Endodermal cell (in vitro differentiated cells): ENCODE data around the gene ATP9A. TPM values are rescaled to one million over a fixed set of nuclear protein-coding genes. Genes with fewer than 3 reads are reported as not detected.
A peak's percentile ranks its signal among the peaks of the same experiment; 100 is the strongest.

ENCODE experiments used
- DNase-seq: peaks from one replicate; pipeline ENCODE4 v3.0.0-alpha.2; 2017
- H3K27ac ChIP-seq: 2 replicates; pipeline ENCODE4 v1.5.1; 2013; ENCODE audit warnings: mild to moderate bottlenecking, low read depth, low read length, moderate library complexity
- H3K27me3 ChIP-seq: 2 replicates; pipeline ENCODE4 v1.6.1; 2013; ENCODE audit warnings: mild to moderate bottlenecking, low read length, moderate library complexity; ENCODE audit not compliant: insufficient read depth, control insufficient read depth, poor library complexity, severe bottlenecking
- H3K36me3 ChIP-seq: 2 replicates; pipeline ENCODE4 v1.7.0; 2013; ENCODE audit warnings: mild to moderate bottlenecking, low read length, moderate library complexity; ENCODE audit not compliant: control insufficient read depth, insufficient read depth
- H3K4me1 ChIP-seq: one replicate; pipeline ENCODE4 v1.7.0; 2013; ENCODE audit warnings: low read length; ENCODE audit not compliant: control insufficient read depth, insufficient read depth
- H3K4me3 ChIP-seq: 2 replicates; pipeline ENCODE4 v1.5.1; 2013; ENCODE audit warnings: mild to moderate bottlenecking, low read length, moderate library complexity
- H3K9ac ChIP-seq: 2 replicates; pipeline ENCODE4 v1.6.1; 2013; ENCODE audit warnings: mild to moderate bottlenecking, low read length, moderate library complexity; ENCODE audit not compliant: poor library complexity, severe bottlenecking; ENCODE audit errors: extremely low read depth
- H3K9me3 ChIP-seq: 2 replicates; pipeline ENCODE4 v1.6.1; 2013; ENCODE audit warnings: mild to moderate bottlenecking, low read length, moderate library complexity; ENCODE audit not compliant: control insufficient read depth
- H3K27ac Mint-ChIP-seq: 2 replicates; pipeline ENCODE4 v1.8.0; 2020; ENCODE audit warnings: mixed read lengths
- H3K27me3 Mint-ChIP-seq: 2 replicates; pipeline ENCODE4 v1.8.0; 2021; ENCODE audit warnings: mild to moderate bottlenecking, mixed read lengths; ENCODE audit not compliant: insufficient read depth
- H3K36me3 Mint-ChIP-seq: 2 replicates; pipeline ENCODE4 v1.8.0; 2020; ENCODE audit warnings: low read depth, mixed read lengths
- H3K4me1 Mint-ChIP-seq: 2 replicates; pipeline ENCODE4 v1.8.0; 2020; ENCODE audit warnings: mixed read lengths
- H3K4me3 Mint-ChIP-seq: 2 replicates; pipeline ENCODE4 v1.8.0; 2020; ENCODE audit warnings: mild to moderate bottlenecking, moderate library complexity, mixed read lengths
- H3K9me3 Mint-ChIP-seq: 2 replicates; pipeline ENCODE4 v1.8.0; 2020; ENCODE audit warnings: mild to moderate bottlenecking, mixed read lengths
- WGBS, 2 experiments: methylation state at CpG; one replicate each; pipeline versions ENCODE4 v1.1.5 to v1.1.7; 2013; ENCODE audit warnings: missing lambda C conversion rate in 2 of 2, mixed read lengths in 1 of 2; ENCODE audit not compliant: insufficient coverage in 1 of 2, insufficient read length in 1 of 2; 5-methylcytosine and 5-hydroxymethylcytosine counted together
- total RNA-seq, 2 donors: library from RNA; stranded (reverse); fragmentation: NEBNext Ultra II Directional in 1 of 2; extraction: Animal tissue kit (Norgen Biotek cat#: 25700) in 1 of 2; gene quantifications; 2 replicates in 1 of 2; 3 replicates in 1 of 2; pipeline ENCODE4 v1.2.1, GENCODE V29; 2021
- TF ChIP-seq, protein P1 (sequence below): fragments of 200-600 bp; sonication (generic); conservative IDR thresholded peaks from 2 replicates; pipeline ENCODE4 v1.5.0; 2021; ENCODE audit warnings: antibody characterized with exemption, mild to moderate bottlenecking

Gene ATP9A
- total RNA-seq, 2 donors from 2014 or later: 26.7 to 27.9 TPM

DNA sequence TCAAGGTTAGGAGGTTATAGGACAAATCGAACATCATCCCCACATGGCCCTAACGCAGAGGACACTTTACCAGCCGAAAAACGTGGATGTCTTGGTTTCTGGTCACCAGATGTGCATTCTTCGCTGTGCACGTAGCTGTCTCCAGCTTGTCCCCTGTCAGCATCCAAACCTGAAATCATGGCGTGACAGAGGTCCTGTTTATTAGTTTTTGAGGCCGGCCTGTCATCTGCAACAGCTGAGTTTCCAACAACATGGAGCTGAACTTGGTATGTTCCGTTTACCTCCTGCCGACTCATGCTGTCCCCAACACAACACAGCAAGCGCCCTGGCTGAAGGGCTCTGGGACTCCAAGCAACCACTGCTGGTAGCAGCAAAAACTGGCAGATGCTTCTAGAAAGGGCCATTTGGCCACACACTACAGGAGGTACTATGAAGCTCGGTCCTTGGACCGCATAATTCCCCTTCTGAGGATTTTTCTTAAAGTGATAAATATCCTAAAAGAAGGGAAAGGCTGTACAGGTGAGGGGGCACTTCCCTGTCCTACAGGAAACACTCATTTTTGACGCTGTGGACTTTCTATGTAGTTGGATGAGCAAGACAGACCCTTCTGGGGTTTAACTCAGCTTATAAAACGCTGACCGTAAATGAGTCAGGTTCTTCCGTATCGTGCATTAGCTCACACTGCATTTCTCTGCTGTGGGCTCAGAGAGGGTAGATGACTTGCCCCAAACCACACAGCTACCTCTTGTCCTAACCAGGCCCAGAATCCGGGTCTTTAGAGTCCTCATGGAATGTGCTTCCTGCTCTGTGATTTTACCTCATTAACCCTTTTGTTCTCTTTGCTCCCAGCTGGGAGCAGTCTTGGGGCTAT is 146.0 kb downstream of the ATP9A start:
- H3K36me3 ChIP-seq: peaks cover 10% of the 10 kb centered on the region
- no peaks in the 10 kb centered on the region for H3K27me3 ChIP-seq
- no peak overlapping the region for H3K4me3 ChIP-seq
- Mint-ChIP-seq H3K27ac (peak overlapping the region; percentile 44), H3K4me3 (no peak overlapping the region), H3K36me3 (peaks cover 39% of the 10 kb centered on the region), H3K4me1 (peaks cover 3% of the 10 kb centered on the region), H3K9me3 (no peaks in the 10 kb centered on the region), H3K27me3 (no peaks in the 10 kb centered on the region)
- H3K9ac ChIP-seq: no peak overlapping the region
- H3K9me3 ChIP-seq: no peaks in the 10 kb centered on the region
- no peak for DNase-seq
- H3K27ac ChIP-seq: no peak overlapping the region
- TF ChIP-seq, protein P1, sequence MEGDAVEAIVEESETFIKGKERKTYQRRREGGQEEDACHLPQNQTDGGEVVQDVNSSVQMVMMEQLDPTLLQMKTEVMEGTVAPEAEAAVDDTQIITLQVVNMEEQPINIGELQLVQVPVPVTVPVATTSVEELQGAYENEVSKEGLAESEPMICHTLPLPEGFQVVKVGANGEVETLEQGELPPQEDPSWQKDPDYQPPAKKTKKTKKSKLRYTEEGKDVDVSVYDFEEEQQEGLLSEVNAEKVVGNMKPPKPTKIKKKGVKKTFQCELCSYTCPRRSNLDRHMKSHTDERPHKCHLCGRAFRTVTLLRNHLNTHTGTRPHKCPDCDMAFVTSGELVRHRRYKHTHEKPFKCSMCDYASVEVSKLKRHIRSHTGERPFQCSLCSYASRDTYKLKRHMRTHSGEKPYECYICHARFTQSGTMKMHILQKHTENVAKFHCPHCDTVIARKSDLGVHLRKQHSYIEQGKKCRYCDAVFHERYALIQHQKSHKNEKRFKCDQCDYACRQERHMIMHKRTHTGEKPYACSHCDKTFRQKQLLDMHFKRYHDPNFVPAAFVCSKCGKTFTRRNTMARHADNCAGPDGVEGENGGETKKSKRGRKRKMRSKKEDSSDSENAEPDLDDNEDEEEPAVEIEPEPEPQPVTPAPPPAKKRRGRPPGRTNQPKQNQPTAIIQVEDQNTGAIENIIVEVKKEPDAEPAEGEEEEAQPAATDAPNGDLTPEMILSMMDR: no peak
- WGBS, 2 experiments: 92 to 97% methylated on average over 18 to 19 of the region's 19 CpGs
- H3K4me1 ChIP-seq: no peaks in the 10 kb centered on the region

- H3K9ac ChIP-seq: no peak overlapping the region
- H3K9me3 Mint-ChIP-seq: no peaks in the 10 kb centered on the region
- no peaks in the 10 kb centered on the region for H3K4me1 ChIP-seq
- H3K4me1 Mint-ChIP-seq: peaks cover 3% of the 10 kb centered on the region
- H3K4me3 ChIP-seq: no peak overlapping the region
- no peak overlapping the region for H3K27ac Mint-ChIP-seq
- peaks cover 10% of the 10 kb centered on the region for H3K36me3 ChIP-seq
- WGBS, 2 experiments: 90 to 95% methylated on average over 11 to 12 of the region's 12 CpGs
- TF ChIP-seq, protein P1: no peak
- no peaks in the 10 kb centered on the region for H3K27me3 Mint-ChIP-seq
- no peaks in the 10 kb centered on the region for H3K9me3 ChIP-seq
- no peak overlapping the region for H3K27ac ChIP-seq
- no peak for DNase-seq
- no peaks in the 10 kb centered on the region for H3K27me3 ChIP-seq
- H3K36me3 Mint-ChIP-seq: peaks cover 42% of the 10 kb centered on the region
- no peak overlapping the region for H3K4me3 Mint-ChIP-seq
Observed at GRCh38 chr20:51620432-51620831, 147.8 kb downstream of the ATP9A start.

- 61 to 67% methylated on average over 1 to 3 of the region's 3 CpGs for WGBS, 2 experiments
Observed at GRCh38 chr20:51616060-51616459, 152.1 kb downstream of the ATP9A start.

More at GRCh38 chr20:51616060-51616459, 152.1 kb downstream of the ATP9A start:
- no peaks in the 10 kb centered on the region for H3K9me3 ChIP-seq
- H3K9me3 Mint-ChIP-seq: no peaks in the 10 kb centered on the region
- no peaks in the 10 kb centered on the region for H3K27me3 Mint-ChIP-seq
- TF ChIP-seq, protein P1: peak; percentile 68
- H3K4me3 Mint-ChIP-seq: no peak overlapping the region
- no peak overlapping the region for H3K27ac Mint-ChIP-seq
- H3K4me1 Mint-ChIP-seq: no peaks in the 10 kb centered on the region
- no peak overlapping the region for H3K4me3 ChIP-seq
- no peaks in the 10 kb centered on the region for H3K27me3 ChIP-seq
- H3K4me1 ChIP-seq: no peaks in the 10 kb centered on the region
- H3K27ac ChIP-seq: no peak overlapping the region
- H3K9ac ChIP-seq: no peak overlapping the region
- peaks cover 50% of the 10 kb centered on the region for H3K36me3 Mint-ChIP-seq
- no peak for DNase-seq
- peaks cover 10% of the 10 kb centered on the region for H3K36me3 ChIP-seq
